Stomach (tissue), 9 donors: ENCODE measurements around the gene DPYSL4. TPM values are rescaled to one million over a fixed set of nuclear protein-coding genes. Genes with fewer than 3 reads are reported as not detected.

Source experiments
- DNase-seq, 2 donors: peaks; one replicate each; pipeline versions ENCODE4 v3.0.0 to v3.0.0-alpha.2; 2013 to 2019
- H3K27ac ChIP-seq, 5 donors: fragments of 200-600 bp in 4 of 5; sonication (generic) in 4 of 5; one replicate each; pipeline ENCODE4 v1.5.1; 2013 to 2019; ENCODE audit warnings: mild to moderate bottlenecking in 1 of 5, moderate library complexity in 1 of 5
- H3K27me3 ChIP-seq, 3 donors: fragments of 200-600 bp; sonication (generic); one replicate each; pipeline ENCODE4 v1.5.1; 2017 to 2019; ENCODE audit warnings: mixed run types in 1 of 3
- H3K36me3 ChIP-seq, 4 donors: fragments of 200-600 bp; sonication (generic); 1 replicate in 3 of 4; 2 replicates in 1 of 4; pipeline ENCODE4 v1.5.1; 2016 to 2019
- H3K4me1 ChIP-seq, 4 donors: fragments of 200-600 bp; sonication (generic); one replicate each; pipeline ENCODE4 v1.5.1; 2016 to 2019
- H3K4me3 ChIP-seq, 4 donors: fragments of 200-600 bp; sonication (generic) in 3 of 4; one replicate each; pipeline ENCODE4 v1.5.1; 2016 to 2019; ENCODE audit warnings: mild to moderate bottlenecking in 1 of 4
- H3K9me3 ChIP-seq, 4 donors: fragments of 200-600 bp; sonication (generic); one replicate each; pipeline ENCODE4 v1.5.1; 2016 to 2019
- EP300 ChIP-seq: sonication (generic); formaldehyde crosslinking; IDR thresholded peaks from one replicate; pipeline ENCODE4 v1.6.1; 2017; ENCODE audit warnings: antibody characterized with exemption
- POLR2A ChIP-seq, 4 donors: fragments of 450-650 bp; IDR thresholded peaks; one replicate each; pipeline ENCODE4 v1.6.1; 2016; ENCODE audit warnings: antibody characterized with exemption in 4 of 4, control low read depth in 2 of 4, mild to moderate bottlenecking in 1 of 4, moderate library complexity in 1 of 4
- POLR2AphosphoS5 ChIP-seq, 3 donors: sonication (generic); formaldehyde crosslinking; IDR thresholded peaks; one replicate each; pipeline ENCODE4 v1.6.1; 2016; ENCODE audit warnings: antibody characterized with exemption in 3 of 3
- WGBS, 5 donors: extraction: QIAGEN DNeasy Blood & Tissue Kit in 3 of 5; methylation state at CpG; one replicate each; pipeline versions ENCODE4 v1.1.5 to v1.1.7; 2013 to 2018; 5-methylcytosine and 5-hydroxymethylcytosine counted together
- intact Hi-C: fragments of 100-400 bp; cut with DNase I; formaldehyde crosslinking; loops from one replicate; pipeline ENCODE4 v1.15.1; 2023; ENCODE audit warnings: low total_unique reads
- polyA plus RNA-seq, 3 donors: library from polyadenylated mRNA; stranded (reverse); fragments of 200-250 nt; gene quantifications; one replicate each; pipeline ENCODE4 v1.2.3, GENCODE V29; 2013
- total RNA-seq, 5 donors: library from RNA; depleted of rRNA; stranded (reverse); fragments of >200 nt; gene quantifications; one replicate each; pipeline versions ENCODE4 v1.1.0 to v1.2.3, GENCODE V29; 2014 to 2016
- TF ChIP-seq, protein P1 (sequence below), 7 experiments: fragments of 450-650 bp in 4 of 7; fragments of 200-600 bp in 3 of 7; sonication (generic) in 3 of 7; IDR thresholded peaks; one replicate each; pipeline ENCODE4 v1.5.1; 2016 to 2019; ENCODE audit warnings: antibody characterized with exemption in 7 of 7, control low read depth in 2 of 7, mild to moderate bottlenecking in 1 of 7
- donor health status: healthy with polysubstance abuse.
- donor health status: Bipolar disorder and iron deficiency.
- donor health status: healthy.

DPYSL4 gene
- total and polyA plus RNA-seq, 8 donors: 0.43 to 2.0 (median 0.68) TPM; not detected in 3

DNA sequence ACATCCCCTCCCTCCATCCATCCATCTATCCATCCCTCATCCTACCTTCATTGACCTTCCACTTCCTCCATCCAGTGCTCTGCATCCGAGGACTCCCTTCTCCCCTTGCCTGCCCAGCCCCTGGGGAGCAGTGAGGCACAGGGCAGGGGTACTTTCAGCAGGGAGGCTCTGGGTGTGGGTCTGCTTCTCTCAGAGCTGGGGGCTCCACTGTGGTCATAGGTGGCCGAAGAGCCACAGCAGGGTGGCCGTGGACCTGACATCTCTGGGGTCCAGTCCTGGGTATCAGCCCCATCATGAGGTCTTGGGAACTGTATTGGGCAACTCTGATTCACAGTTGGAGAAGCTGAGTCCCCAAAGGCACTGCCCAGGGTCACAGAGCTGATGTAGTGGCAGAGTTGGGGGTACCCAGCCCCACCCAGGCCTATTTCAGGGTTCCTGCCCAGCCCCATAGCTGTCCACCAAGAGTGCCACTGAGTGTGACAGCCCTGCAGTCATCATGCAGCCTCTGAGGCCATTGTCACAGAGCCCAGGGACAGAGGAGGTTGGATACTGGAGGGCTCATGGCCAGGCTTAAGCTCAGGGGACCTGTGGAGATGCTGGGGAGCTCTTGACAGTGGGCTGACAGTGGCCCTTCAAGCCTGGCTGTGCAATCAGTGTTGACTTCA is 35.3 kb upstream of the DPYSL4 start:
- Histone ChIP-seq H3K36me3 (peaks cover 0 to 5% (median 0%) of the 10 kb centered on the region in 4 donors), H3K27ac (no peak overlapping the region), H3K4me1 (no peaks in the 10 kb centered on the region), H3K27me3 (no peaks in the 10 kb centered on the region), H3K9me3 (no peaks in the 10 kb centered on the region), H3K4me3 (no peak overlapping the region)
- TF ChIP-seq EP300 (no peak), POLR2AphosphoS5 (IDR thresholded peaks at IDR 0.05) (no peak), POLR2A (IDR thresholded peaks at IDR 0.05) (no peak)
- TF ChIP-seq, protein P1, sequence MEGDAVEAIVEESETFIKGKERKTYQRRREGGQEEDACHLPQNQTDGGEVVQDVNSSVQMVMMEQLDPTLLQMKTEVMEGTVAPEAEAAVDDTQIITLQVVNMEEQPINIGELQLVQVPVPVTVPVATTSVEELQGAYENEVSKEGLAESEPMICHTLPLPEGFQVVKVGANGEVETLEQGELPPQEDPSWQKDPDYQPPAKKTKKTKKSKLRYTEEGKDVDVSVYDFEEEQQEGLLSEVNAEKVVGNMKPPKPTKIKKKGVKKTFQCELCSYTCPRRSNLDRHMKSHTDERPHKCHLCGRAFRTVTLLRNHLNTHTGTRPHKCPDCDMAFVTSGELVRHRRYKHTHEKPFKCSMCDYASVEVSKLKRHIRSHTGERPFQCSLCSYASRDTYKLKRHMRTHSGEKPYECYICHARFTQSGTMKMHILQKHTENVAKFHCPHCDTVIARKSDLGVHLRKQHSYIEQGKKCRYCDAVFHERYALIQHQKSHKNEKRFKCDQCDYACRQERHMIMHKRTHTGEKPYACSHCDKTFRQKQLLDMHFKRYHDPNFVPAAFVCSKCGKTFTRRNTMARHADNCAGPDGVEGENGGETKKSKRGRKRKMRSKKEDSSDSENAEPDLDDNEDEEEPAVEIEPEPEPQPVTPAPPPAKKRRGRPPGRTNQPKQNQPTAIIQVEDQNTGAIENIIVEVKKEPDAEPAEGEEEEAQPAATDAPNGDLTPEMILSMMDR (IDR thresholded peaks at IDR 0.05): no peak
- WGBS, 5 donors: 80 to 94% (median 88%) methylated on average over 3 of the region's 3 CpGs
- intact Hi-C loops: no loop called here
- no peak for DNase-seq

DNA sequence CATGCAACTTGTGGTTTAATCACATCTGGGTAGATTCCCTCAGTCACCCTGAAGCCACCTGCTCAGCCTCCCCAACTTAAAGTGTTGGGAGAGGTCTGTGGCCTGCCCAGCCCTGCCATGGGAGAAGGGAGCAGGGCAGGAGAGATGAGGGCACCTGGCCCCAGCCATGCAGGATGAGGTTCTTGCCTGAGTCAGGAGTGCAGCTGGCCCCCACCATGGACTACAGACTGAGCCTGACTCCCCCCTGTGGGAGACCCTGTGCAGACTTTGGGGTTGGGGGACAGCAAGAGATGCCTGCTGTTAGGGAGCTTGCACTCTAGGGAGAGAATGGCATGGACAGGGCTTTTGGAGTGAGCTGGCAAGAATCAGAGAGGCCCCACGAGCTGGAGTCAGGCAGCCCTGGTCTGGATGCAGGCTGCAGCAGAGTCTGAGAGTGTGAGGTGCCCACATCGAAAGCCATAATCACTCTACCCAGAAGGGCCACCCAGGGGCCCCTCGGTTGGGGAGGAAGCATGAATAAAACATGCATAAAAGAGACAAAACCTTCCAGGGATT is 34.7 kb upstream of the DPYSL4 start:
- intact Hi-C loops: no loop called here
- Histone ChIP-seq H3K27ac (no peak overlapping the region), H3K27me3 (no peaks in the 10 kb centered on the region), H3K4me1 (no peaks in the 10 kb centered on the region), H3K36me3 (peaks cover 0 to 5% (median 0%) of the 10 kb centered on the region in 4 donors), H3K9me3 (no peaks in the 10 kb centered on the region), H3K4me3 (no peak overlapping the region)
- DNase-seq: no peak
- TF ChIP-seq, protein P1 (IDR thresholded peaks at IDR 0.05): no peak
- TF ChIP-seq POLR2A (IDR thresholded peaks at IDR 0.05) (no peak), POLR2AphosphoS5 (IDR thresholded peaks at IDR 0.05) (no peak), EP300 (no peak)
- WGBS, 5 donors: 39 to 56% (median 47%) methylated on average over 3 of the region's 3 CpGs

DNA sequence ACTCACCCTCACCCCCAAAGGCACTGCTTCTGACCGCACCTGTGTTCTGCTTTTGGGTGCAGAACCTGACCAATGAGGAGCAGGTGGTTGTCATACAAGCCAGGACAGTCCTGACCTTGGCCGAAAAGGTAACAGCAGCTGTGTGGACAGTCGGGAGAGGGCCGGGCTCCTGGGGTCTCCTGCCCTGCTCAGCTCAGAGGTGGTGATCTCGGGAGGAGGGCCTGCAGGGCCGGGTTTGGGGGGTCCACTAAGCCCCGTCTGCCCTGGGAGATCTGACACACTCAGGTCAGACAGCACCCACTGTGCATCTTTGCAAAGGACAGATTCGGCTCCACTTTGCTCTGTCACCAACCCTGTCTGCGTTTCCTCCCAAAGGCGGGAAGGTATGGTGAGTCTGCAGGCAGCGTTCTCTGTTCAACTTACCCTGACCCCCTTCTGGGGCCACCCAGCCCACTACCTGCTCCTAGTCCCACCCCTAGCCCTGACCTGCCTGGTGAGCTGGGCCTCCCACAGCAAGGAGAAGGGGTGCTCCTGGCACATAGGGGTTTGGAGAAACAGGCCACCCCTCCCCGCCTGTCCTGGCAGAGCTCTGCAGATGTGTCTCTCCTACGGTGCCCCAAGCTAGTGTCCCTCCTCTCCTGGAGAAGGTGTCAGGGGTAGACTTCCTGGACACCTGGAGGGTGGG is 33.7 kb upstream of the DPYSL4 start:
- TF ChIP-seq, protein P1 (IDR thresholded peaks at IDR 0.05): no peak
- intact Hi-C loops: no loop called here
- Histone ChIP-seq H3K4me1 (no peaks in the 10 kb centered on the region), H3K4me3 (no peak overlapping the region), H3K36me3 (peaks cover 0 to 5% (median 0%) of the 10 kb centered on the region in 4 donors), H3K9me3 (no peaks in the 10 kb centered on the region), H3K27ac (no peak overlapping the region), H3K27me3 (no peaks in the 10 kb centered on the region)
- 66 to 82% (median 77%) methylated on average over 12 to 13 of the region's 13 CpGs for WGBS, 5 donors
- DNase-seq: no peak

DNA sequence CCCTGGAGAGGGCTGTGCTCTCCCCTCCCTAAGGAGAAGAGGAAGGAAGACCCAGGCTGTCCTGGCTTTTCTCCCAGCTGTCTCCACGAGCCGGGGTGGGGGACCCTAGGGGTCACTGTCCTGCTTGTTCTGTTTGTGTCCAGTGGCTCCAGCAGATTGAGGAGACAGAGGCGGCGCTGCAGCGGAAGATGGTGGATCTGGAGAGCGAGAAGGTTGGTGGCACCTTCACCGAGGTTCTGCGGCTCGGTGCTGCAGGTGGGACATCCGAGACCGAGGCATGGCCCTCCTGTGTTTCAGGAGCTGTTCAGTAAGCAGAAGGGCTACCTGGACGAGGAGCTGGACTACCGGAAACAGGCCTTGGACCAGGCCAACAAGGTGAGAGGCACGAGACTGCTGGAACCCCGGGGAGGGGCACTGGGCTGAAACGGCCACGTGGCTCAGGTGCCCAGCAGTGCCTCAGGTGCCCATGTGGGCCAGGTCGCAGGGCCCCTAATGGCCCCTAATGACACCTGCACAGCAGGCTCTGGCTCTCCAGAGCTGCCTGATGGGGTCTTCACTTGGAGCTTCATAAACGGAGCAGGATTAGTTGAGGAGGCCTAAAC is 33.0 kb upstream of the DPYSL4 start:
- Histone ChIP-seq H3K27me3 (no peaks in the 10 kb centered on the region), H3K4me1 (no peaks in the 10 kb centered on the region), H3K9me3 (no peaks in the 10 kb centered on the region), H3K4me3 (no peak overlapping the region), H3K27ac (no peak overlapping the region), H3K36me3 (peaks cover 0 to 5% (median 0%) of the 10 kb centered on the region in 4 donors)
- intact Hi-C loops: no loop called here
- DNase-seq: no peak
- TF ChIP-seq POLR2A (IDR thresholded peaks at IDR 0.05): no peak
- 76 to 91% (median 85%) methylated on average over 10 to 19 of the region's 19 CpGs for WGBS, 5 donors
